Endodermal cell (in vitro differentiated cells): ENCODE measurements around the gene AKT1S1. TPM values are rescaled to one million over a fixed set of nuclear protein-coding genes. Genes with fewer than 3 reads are reported as not detected.

Experiments used
- DNase-seq: peaks from one replicate; pipeline ENCODE4 v3.0.0-alpha.2; 2017
- H3K27ac ChIP-seq: 2 replicates; pipeline ENCODE4 v1.5.1; 2013; ENCODE audit warnings: mild to moderate bottlenecking, low read depth, low read length, moderate library complexity
- H3K27me3 ChIP-seq: 2 replicates; pipeline ENCODE4 v1.6.1; 2013; ENCODE audit warnings: mild to moderate bottlenecking, low read length, moderate library complexity; ENCODE audit not compliant: insufficient read depth, control insufficient read depth, poor library complexity, severe bottlenecking
- H3K36me3 ChIP-seq: 2 replicates; pipeline ENCODE4 v1.7.0; 2013; ENCODE audit warnings: mild to moderate bottlenecking, low read length, moderate library complexity; ENCODE audit not compliant: control insufficient read depth, insufficient read depth
- H3K4me1 ChIP-seq: one replicate; pipeline ENCODE4 v1.7.0; 2013; ENCODE audit warnings: low read length; ENCODE audit not compliant: control insufficient read depth, insufficient read depth
- H3K4me3 ChIP-seq: 2 replicates; pipeline ENCODE4 v1.5.1; 2013; ENCODE audit warnings: mild to moderate bottlenecking, low read length, moderate library complexity
- H3K9ac ChIP-seq: 2 replicates; pipeline ENCODE4 v1.6.1; 2013; ENCODE audit warnings: mild to moderate bottlenecking, low read length, moderate library complexity; ENCODE audit not compliant: poor library complexity, severe bottlenecking; ENCODE audit errors: extremely low read depth
- H3K9me3 ChIP-seq: 2 replicates; pipeline ENCODE4 v1.6.1; 2013; ENCODE audit warnings: mild to moderate bottlenecking, low read length, moderate library complexity; ENCODE audit not compliant: control insufficient read depth
- H3K27ac Mint-ChIP-seq: 2 replicates; pipeline ENCODE4 v1.8.0; 2020; ENCODE audit warnings: mixed read lengths
- H3K27me3 Mint-ChIP-seq: 2 replicates; pipeline ENCODE4 v1.8.0; 2021; ENCODE audit warnings: mild to moderate bottlenecking, mixed read lengths; ENCODE audit not compliant: insufficient read depth
- H3K36me3 Mint-ChIP-seq: 2 replicates; pipeline ENCODE4 v1.8.0; 2020; ENCODE audit warnings: low read depth, mixed read lengths
- H3K4me1 Mint-ChIP-seq: 2 replicates; pipeline ENCODE4 v1.8.0; 2020; ENCODE audit warnings: mixed read lengths
- H3K4me3 Mint-ChIP-seq: 2 replicates; pipeline ENCODE4 v1.8.0; 2020; ENCODE audit warnings: mild to moderate bottlenecking, moderate library complexity, mixed read lengths
- H3K9me3 Mint-ChIP-seq: 2 replicates; pipeline ENCODE4 v1.8.0; 2020; ENCODE audit warnings: mild to moderate bottlenecking, mixed read lengths
- WGBS, 2 experiments: methylation state at CpG; one replicate each; pipeline versions ENCODE4 v1.1.5 to v1.1.7; 2013; ENCODE audit warnings: missing lambda C conversion rate in 2 of 2, mixed read lengths in 1 of 2; ENCODE audit not compliant: insufficient coverage in 1 of 2, insufficient read length in 1 of 2; 5-methylcytosine and 5-hydroxymethylcytosine counted together
- total RNA-seq, 2 donors: library from RNA; stranded (reverse); fragmentation: NEBNext Ultra II Directional in 1 of 2; extraction: Animal tissue kit (Norgen Biotek cat#: 25700) in 1 of 2; gene quantifications; 2 replicates in 1 of 2; 3 replicates in 1 of 2; pipeline ENCODE4 v1.2.1, GENCODE V29; 2021
- TF ChIP-seq, protein P1 (sequence below): fragments of 200-600 bp; sonication (generic); conservative IDR thresholded peaks from 2 replicates; pipeline ENCODE4 v1.5.0; 2021; ENCODE audit warnings: antibody characterized with exemption, mild to moderate bottlenecking

The AKT1S1 gene
- total RNA-seq, 2 donors from 2014 or later: 41.3 to 47.0 TPM

DNA sequence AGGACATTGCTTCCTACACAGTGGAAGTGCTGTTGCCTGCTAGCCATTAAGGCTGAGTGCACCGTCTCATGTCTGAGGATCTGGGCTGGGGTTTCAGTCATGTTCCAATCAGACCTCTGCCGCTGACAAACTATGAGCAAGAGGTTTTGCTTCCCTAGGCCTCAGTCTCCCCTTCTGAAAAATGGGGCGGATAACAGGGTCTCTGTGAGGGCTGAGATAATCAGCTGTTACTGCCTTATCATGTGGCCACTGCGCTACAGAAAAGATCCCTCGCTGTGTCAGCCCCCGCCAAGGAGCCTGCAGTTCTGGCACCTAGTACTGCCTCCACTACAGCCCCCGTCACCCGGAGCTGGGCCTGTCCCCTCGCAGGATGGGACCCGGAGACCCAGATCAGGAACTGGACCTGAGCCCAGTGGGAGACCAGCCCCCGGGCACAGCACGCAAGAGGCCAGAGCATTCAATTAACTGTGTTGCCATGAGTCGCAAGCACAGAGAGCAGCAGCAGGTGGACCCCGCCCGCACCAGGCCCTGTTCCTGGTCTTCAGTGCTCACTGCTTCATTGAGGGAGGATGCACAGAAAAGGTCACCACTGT, 6.8 kb downstream of the AKT1S1 start:
- no peaks in the 10 kb centered on the region for H3K27me3 ChIP-seq
- H3K9ac ChIP-seq: peak overlapping the region; percentile 38
- Mint-ChIP-seq H3K9me3 (peaks cover 5% of the 10 kb centered on the region), H3K27ac (no peak overlapping the region), H3K4me1 (peaks cover 20% of the 10 kb centered on the region), H3K4me3 (no peak overlapping the region), H3K36me3 (peaks cover 20% of the 10 kb centered on the region), H3K27me3 (no peaks in the 10 kb centered on the region)
- no peaks in the 10 kb centered on the region for H3K9me3 ChIP-seq
- TF ChIP-seq, protein P1, sequence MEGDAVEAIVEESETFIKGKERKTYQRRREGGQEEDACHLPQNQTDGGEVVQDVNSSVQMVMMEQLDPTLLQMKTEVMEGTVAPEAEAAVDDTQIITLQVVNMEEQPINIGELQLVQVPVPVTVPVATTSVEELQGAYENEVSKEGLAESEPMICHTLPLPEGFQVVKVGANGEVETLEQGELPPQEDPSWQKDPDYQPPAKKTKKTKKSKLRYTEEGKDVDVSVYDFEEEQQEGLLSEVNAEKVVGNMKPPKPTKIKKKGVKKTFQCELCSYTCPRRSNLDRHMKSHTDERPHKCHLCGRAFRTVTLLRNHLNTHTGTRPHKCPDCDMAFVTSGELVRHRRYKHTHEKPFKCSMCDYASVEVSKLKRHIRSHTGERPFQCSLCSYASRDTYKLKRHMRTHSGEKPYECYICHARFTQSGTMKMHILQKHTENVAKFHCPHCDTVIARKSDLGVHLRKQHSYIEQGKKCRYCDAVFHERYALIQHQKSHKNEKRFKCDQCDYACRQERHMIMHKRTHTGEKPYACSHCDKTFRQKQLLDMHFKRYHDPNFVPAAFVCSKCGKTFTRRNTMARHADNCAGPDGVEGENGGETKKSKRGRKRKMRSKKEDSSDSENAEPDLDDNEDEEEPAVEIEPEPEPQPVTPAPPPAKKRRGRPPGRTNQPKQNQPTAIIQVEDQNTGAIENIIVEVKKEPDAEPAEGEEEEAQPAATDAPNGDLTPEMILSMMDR: no peak
- H3K4me1 ChIP-seq: peaks cover 4% of the 10 kb centered on the region
- no peak for DNase-seq
- WGBS, 2 experiments: 90 to 92% methylated on average over 15 of the region's 15 CpGs
- peaks cover 6% of the 10 kb centered on the region for H3K36me3 ChIP-seq
- peak overlapping the region; percentile 72 for H3K4me3 ChIP-seq
- no peak overlapping the region for H3K27ac ChIP-seq

DNA sequence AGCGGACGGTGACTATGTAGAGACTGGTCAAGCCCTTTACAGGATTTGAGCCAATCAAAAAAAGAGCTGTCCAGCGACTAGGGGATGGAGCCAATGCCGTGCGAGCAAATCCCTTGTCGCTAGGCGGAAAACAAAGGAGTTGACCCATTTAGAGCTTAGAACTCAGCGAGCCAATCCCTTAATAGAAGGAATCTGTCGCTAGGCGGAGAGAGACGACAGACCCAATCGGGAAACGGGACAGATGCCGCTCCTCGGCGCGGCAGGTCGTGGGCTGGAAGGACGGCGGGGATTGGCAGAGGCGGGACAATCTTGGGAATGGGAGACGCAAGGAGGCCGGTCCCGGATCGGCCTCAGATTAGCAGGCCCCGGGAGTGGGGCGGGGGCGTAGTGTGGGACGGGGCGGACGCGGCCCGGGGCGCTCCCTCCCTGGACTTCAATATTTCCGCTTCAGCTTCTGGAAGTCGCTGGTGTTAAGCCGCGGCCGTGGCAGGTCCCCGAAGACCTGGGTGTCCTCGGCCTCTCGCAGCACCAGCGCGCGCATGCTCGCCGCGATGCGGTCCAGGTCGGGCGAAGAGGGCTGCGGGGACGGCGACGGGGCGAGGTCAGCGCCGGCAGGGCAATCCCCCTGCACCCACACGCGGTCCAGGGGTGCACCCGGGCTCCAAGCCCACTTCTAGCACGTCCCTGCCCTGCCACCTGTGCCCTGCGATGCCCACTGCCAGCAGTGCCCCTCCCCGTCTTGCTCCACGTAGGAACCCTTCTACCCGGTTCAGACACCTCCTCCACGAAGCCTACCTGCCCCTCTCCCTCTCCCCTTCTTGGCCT, 7.5 kb downstream of the AKT1S1 start:
- H3K36me3 Mint-ChIP-seq: peaks cover 24% of the 10 kb centered on the region
- H3K4me3 Mint-ChIP-seq: no peak overlapping the region
- 3 to 4% methylated on average over 29 to 67 of the region's 67 CpGs for WGBS, 2 experiments
- H3K27ac ChIP-seq: peak overlapping the region; percentile 82
- peaks cover 12% of the 10 kb centered on the region for H3K36me3 ChIP-seq
- no peak overlapping the region for H3K27ac Mint-ChIP-seq
- H3K4me1 ChIP-seq: peaks cover 4% of the 10 kb centered on the region
- no peaks in the 10 kb centered on the region for H3K27me3 ChIP-seq
- H3K9me3 ChIP-seq: no peaks in the 10 kb centered on the region
- peak overlapping the region; percentile 74 for H3K4me3 ChIP-seq
- peak; percentile 99 for DNase-seq
- H3K9ac ChIP-seq: peak overlapping the region; percentile 38
- H3K4me1 Mint-ChIP-seq: peaks cover 19% of the 10 kb centered on the region
- TF ChIP-seq, protein P1: no peak
- peaks cover 5% of the 10 kb centered on the region for H3K9me3 Mint-ChIP-seq
- no peaks in the 10 kb centered on the region for H3K27me3 Mint-ChIP-seq

- Histone ChIP-seq H3K27me3 (no peaks in the 10 kb centered on the region), H3K9ac (no peak overlapping the region), H3K4me1 (peaks cover 4% of the 10 kb centered on the region), H3K4me3 (peak overlapping the region; percentile 74), H3K27ac (peak overlapping the region; percentile 57), H3K36me3 (peaks cover 18% of the 10 kb centered on the region), H3K9me3 (no peaks in the 10 kb centered on the region)
- no peak for DNase-seq
- 0 to 12% methylated on average over 6 to 15 of the region's 15 CpGs for WGBS, 2 experiments
- TF ChIP-seq, protein P1: no peak
- Mint-ChIP-seq H3K4me1 (peaks cover 19% of the 10 kb centered on the region), H3K27me3 (no peaks in the 10 kb centered on the region), H3K9me3 (peaks cover 5% of the 10 kb centered on the region), H3K36me3 (peaks cover 29% of the 10 kb centered on the region), H3K4me3 (no peak overlapping the region), H3K27ac (no peak overlapping the region)
These were observed 8.1 kb downstream of the AKT1S1 start for GRCh38 chr19:49869009-49869483.
